Prostate gland (tissue), 2 donors: ENCODE data around the gene CCDC102B. TPM values are rescaled to one million over a fixed set of nuclear protein-coding genes. Genes with fewer than 3 reads are reported as not detected.

Experiments
- DNase-seq: peaks from one replicate; pipeline ENCODE4 v3.0.0-alpha.2; 2019; ENCODE audit warnings: low spot score
- H3K27ac ChIP-seq, 2 donors: fragments of 200-600 bp; sonication (generic); 2 replicates each; pipeline ENCODE4 v1.5.1; 2017 to 2019
- H3K27me3 ChIP-seq: fragments of 200-600 bp; sonication (generic); replicated peaks from 2 replicates; pipeline ENCODE4 v1.5.1; 2019; ENCODE audit not compliant: insufficient read depth
- H3K36me3 ChIP-seq, 2 donors: fragments of 200-600 bp; sonication (generic); 1 replicate in 1 of 2; 2 replicates in 1 of 2; pipeline versions ENCODE4 v1.5.1 to v1.8.1; 2017 to 2019
- H3K4me1 ChIP-seq: fragments of 200-600 bp; sonication (generic); replicated peaks from 2 replicates; pipeline ENCODE4 v1.5.1; 2019
- H3K4me3 ChIP-seq, 2 donors: fragments of 200-600 bp; sonication (generic); 2 replicates each; pipeline ENCODE4 v1.5.1; 2017 to 2019
- H3K9me3 ChIP-seq: fragments of 200-600 bp; sonication (generic); 2 replicates; pipeline ENCODE4 v1.5.1; 2017
- POLR2A ChIP-seq: fragments of 450-650 bp; IDR thresholded peaks from one replicate; pipeline ENCODE4 v1.6.1; 2016; ENCODE audit warnings: antibody characterized with exemption, mild to moderate bottlenecking
- POLR2AphosphoS5 ChIP-seq: sonication (generic); formaldehyde crosslinking; IDR thresholded peaks from one replicate; pipeline ENCODE4 v1.6.1; 2017; ENCODE audit warnings: antibody characterized with exemption
- WGBS: methylation state at CpG from one replicate; pipeline ENCODE4 v1.1.5; 2018; 5-methylcytosine and 5-hydroxymethylcytosine counted together
- intact Hi-C: fragments of 100-400 bp; cut with DNase I; formaldehyde crosslinking; loops from one replicate; pipeline ENCODE4 v1.14.2; 2022
- total RNA-seq, 2 donors: library from RNA; depleted of rRNA; stranded (reverse); fragments of >200 nt; gene quantifications; one replicate each; pipeline ENCODE4 v1.1.0, GENCODE V29; 2016
- TF ChIP-seq, protein P1 (sequence below), 4 experiments: fragments of 200-600 bp in 2 of 4; fragments of 450-650 bp in 2 of 4; sonication (generic) in 2 of 4; IDR thresholded peaks; 1 replicate in 3 of 4; 2 replicates in 1 of 4; pipeline ENCODE4 v1.5.1; 2016 to 2019; ENCODE audit warnings: antibody characterized with exemption in 4 of 4, mild to moderate bottlenecking in 2 of 4, moderate library complexity in 2 of 4

Gene CCDC102B
- total RNA-seq, 2 donors from 2014 or later, result 2.9 to 16.5 TPM

DNA sequence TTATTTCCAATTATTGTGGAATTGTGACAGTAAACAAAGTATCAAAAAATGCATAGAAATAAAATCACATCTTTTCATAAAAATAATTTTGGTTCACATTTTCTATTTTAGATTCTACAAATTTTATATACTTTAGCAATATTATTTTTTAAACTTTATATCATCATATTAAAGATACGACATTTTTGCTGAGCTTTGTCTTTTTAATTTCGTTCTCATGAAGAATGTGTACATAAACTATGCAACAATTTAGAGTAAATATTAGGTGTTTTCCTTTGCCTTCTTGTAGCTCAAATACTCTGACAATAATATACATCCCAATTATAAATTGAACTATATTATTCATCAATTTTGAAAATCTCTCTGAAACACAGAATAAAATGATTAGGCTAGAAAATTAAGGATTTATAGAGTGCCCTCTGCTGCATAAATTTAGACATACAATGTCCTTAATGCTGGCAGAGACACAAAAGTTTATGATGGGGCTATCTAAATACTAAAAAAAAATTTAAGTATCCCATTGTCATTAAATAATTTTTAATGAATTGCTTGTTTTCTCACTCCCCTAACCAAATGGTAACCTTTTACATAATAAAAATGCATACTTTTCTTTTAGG lies 45.7 kb downstream of the CCDC102B start:
- WGBS, result 62% methylated on average over 2 of the region's 2 CpGs
- TF ChIP-seq POLR2AphosphoS5 (no peak), POLR2A (no peak)
- TF ChIP-seq, protein P1, sequence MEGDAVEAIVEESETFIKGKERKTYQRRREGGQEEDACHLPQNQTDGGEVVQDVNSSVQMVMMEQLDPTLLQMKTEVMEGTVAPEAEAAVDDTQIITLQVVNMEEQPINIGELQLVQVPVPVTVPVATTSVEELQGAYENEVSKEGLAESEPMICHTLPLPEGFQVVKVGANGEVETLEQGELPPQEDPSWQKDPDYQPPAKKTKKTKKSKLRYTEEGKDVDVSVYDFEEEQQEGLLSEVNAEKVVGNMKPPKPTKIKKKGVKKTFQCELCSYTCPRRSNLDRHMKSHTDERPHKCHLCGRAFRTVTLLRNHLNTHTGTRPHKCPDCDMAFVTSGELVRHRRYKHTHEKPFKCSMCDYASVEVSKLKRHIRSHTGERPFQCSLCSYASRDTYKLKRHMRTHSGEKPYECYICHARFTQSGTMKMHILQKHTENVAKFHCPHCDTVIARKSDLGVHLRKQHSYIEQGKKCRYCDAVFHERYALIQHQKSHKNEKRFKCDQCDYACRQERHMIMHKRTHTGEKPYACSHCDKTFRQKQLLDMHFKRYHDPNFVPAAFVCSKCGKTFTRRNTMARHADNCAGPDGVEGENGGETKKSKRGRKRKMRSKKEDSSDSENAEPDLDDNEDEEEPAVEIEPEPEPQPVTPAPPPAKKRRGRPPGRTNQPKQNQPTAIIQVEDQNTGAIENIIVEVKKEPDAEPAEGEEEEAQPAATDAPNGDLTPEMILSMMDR (IDR thresholded peaks at IDR 0.05), result no peak
- no peak for DNase-seq
- Histone ChIP-seq H3K4me3 (no peak overlapping the region), H3K9me3 (no peaks in the 10 kb centered on the region), H3K27ac (no peak overlapping the region), H3K27me3 (no peaks in the 10 kb centered on the region), H3K4me1 (no peaks in the 10 kb centered on the region), H3K36me3 (no peaks in the 10 kb centered on the region)
- intact Hi-C loops, result no loop called here

DNA sequence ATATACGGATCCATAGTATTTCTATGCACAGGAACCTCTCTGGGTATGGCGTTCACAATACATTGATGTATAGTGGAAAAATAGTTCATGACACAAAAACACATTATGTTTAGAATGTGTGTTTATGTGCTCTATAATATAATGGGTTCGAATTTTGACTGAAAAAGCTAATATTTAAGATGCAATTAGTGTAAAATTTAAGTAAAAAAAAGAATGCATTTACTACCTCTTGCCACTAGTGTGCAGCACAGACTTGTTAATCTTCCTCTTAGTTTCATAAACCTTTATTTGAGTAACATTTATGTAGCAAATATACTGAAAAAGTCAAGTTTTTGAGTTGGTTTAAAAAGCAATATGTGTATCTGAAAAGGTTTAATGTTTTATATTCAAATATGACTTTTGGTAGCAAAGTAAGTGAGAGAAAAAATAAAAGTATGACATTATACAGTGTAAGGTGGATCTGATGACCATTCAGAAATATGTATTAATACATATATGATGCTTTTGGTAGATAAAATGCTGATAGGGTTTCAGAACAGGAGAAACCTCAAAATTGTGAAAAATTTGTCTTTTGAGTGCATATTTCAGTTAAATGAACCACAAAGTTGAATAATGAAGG lies 49.4 kb downstream of the CCDC102B start:
- no peak overlapping the region for H3K4me3 ChIP-seq
- intact Hi-C loops, result loop anchor here (5.0 kb wide), 1 partner anchor 1240 kb away; no protein-coding TSS in a partner anchor
- no peaks in the 10 kb centered on the region for H3K4me1 ChIP-seq
- no peak for DNase-seq
- H3K27me3 ChIP-seq, result no peaks in the 10 kb centered on the region
- 37% methylated on average over 3 of the region's 3 CpGs for WGBS
- TF ChIP-seq, protein P1 (IDR thresholded peaks at IDR 0.05), result peak in 3 of 4 experiments; percentile 36 to 44 (median 41)
- no peak for TF ChIP-seq POLR2A
- H3K36me3 ChIP-seq, result no peaks in the 10 kb centered on the region
- H3K9me3 ChIP-seq, result no peaks in the 10 kb centered on the region
- no peak overlapping the region for H3K27ac ChIP-seq

DNA sequence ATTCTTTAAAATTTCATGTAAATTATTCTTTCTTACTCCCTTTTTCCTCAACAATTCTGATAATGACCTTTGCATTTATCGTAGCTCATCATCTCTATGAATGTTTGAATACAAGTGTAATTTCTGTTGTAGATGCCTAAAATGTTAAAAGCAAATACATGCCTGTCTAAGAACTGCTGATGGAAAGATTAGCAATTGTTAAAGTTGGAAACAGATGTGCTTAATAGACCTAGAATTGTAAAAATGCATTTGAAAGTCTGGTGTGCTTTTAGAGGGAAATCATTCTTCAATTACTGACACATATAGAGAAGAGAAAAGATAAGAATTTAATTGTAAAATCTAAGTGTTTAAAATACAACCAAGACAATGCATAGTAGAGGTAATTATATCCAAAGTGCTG lies 50.4 kb downstream of the CCDC102B start:
- TF ChIP-seq, protein P1 (IDR thresholded peaks at IDR 0.05), result no peak
- no peak for TF ChIP-seq POLR2A
- no peak for TF ChIP-seq POLR2AphosphoS5
- 50% methylated on average over 1 of the region's 1 CpG for whole genome bisulfite sequencing
- no peaks in the 10 kb centered on the region for H3K4me1 ChIP-seq
- no peak for DNase-seq
- no peaks in the 10 kb centered on the region for H3K36me3 ChIP-seq
- H3K27me3 ChIP-seq, result no peaks in the 10 kb centered on the region
- intact Hi-C loops, result loop anchor here (5.0 kb wide), 1 partner anchor 1239 kb away; no protein-coding TSS in a partner anchor
- no peaks in the 10 kb centered on the region for H3K9me3 ChIP-seq
- H3K4me3 ChIP-seq, result no peak overlapping the region
- H3K27ac ChIP-seq, result no peak overlapping the region

DNA sequence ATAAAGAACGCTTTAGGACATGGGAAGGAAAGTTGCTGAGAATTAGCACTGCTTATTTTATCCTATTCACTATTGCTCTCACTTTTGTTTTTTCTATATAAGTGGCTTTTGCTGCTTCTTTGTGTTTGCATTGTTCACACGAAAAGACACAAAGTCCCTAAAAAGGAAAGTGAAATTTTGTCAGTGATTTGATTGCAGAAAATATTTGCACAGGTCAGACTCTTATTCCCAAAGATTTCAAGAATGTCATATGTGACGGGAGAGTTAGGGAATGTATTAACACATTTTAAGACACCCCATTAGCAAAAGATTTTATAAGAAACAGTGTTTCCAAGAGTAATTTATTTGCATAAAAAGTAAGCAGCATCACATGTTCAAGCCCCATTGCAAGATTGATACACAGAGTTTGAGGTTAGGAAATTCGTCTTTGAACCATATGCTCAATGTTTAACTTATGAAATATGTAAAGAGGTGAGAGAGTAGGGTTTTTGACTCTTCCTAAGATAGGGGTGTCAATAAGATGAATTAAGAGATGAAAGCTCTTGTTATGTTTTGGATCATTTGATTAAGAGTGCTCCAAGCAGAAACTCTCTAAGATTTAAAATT lies 57.0 kb downstream of the CCDC102B start:
- no peaks in the 10 kb centered on the region for H3K9me3 ChIP-seq
- WGBS, result 67% methylated on average over 4 of the region's 4 CpGs
- no peak overlapping the region for H3K4me3 ChIP-seq
- H3K27ac ChIP-seq, result no peak overlapping the region
- H3K4me1 ChIP-seq, result no peaks in the 10 kb centered on the region
- TF ChIP-seq POLR2AphosphoS5 (no peak), POLR2A (no peak)
- TF ChIP-seq, protein P1 (IDR thresholded peaks at IDR 0.05), result no peak
- intact Hi-C loops, result no loop called here
- H3K27me3 ChIP-seq, result no peaks in the 10 kb centered on the region
- H3K36me3 ChIP-seq, result no peaks in the 10 kb centered on the region
- DNase-seq, result no peak
